Sigmoid colon (tissue), 7 donors: ENCODE data around the gene HOXA11. TPM values are rescaled to one million over a fixed set of nuclear protein-coding genes. Genes with fewer than 3 reads are reported as not detected.

Source experiments
- DNase-seq: peaks from one replicate; pipeline ENCODE4 v3.0.0-alpha.2; 2019
- H3K27ac ChIP-seq, 4 donors: fragments of 200-600 bp; sonication (generic); one replicate each; pipeline ENCODE4 v1.5.1; 2016 to 2019; ENCODE audit warnings: mild to moderate bottlenecking in 1 of 4
- H3K27me3 ChIP-seq, 3 donors: fragments of 200-600 bp; sonication (generic); one replicate each; pipeline ENCODE4 v1.5.1; 2019; ENCODE audit warnings: mild to moderate bottlenecking in 1 of 3
- H3K36me3 ChIP-seq, 4 donors: fragments of 200-600 bp; sonication (generic); one replicate each; pipeline ENCODE4 v1.5.1; 2016 to 2019
- H3K4me1 ChIP-seq, 4 donors: fragments of 200-600 bp; sonication (generic); one replicate each; pipeline ENCODE4 v1.5.1; 2017 to 2019
- H3K4me3 ChIP-seq, 4 donors: fragments of 200-600 bp; sonication (generic); one replicate each; pipeline ENCODE4 v1.5.1; 2017 to 2019; ENCODE audit warnings: mild to moderate bottlenecking in 2 of 4, moderate library complexity in 1 of 4
- H3K9me3 ChIP-seq, 4 donors: fragments of 200-600 bp in 3 of 4; sonication (generic) in 3 of 4; one replicate each; pipeline versions ENCODE4 v1.5.1 to v1.6.1; 2013 to 2019
- EP300 ChIP-seq, 4 donors: sonication (generic); formaldehyde crosslinking; IDR thresholded peaks; one replicate each; pipeline ENCODE4 v1.6.1; 2017; ENCODE audit warnings: antibody characterized with exemption in 4 of 4
- POLR2A ChIP-seq, 2 donors: fragments of 450-650 bp; IDR thresholded peaks; one replicate each; pipeline ENCODE4 v1.6.1; 2016; ENCODE audit warnings: antibody characterized with exemption in 2 of 2, mild to moderate bottlenecking in 2 of 2, moderate library complexity in 2 of 2
- POLR2AphosphoS5 ChIP-seq, 4 donors: sonication (generic); formaldehyde crosslinking; IDR thresholded peaks; one replicate each; pipeline ENCODE4 v1.6.1; 2017; ENCODE audit warnings: antibody characterized with exemption in 4 of 4
- WGBS, 2 donors: extraction: QIAGEN DNeasy Blood & Tissue Kit; methylation state at CpG; one replicate each; pipeline ENCODE4 v1.1.7; 2013; 5-methylcytosine and 5-hydroxymethylcytosine counted together
- intact Hi-C: fragments of 100-400 bp; cut with DNase I; formaldehyde crosslinking; loops from one replicate; pipeline ENCODE4 v1.15.1; 2023
- polyA plus RNA-seq, 3 donors: library from polyadenylated mRNA; stranded (reverse); fragments of 200-250 nt; gene quantifications; one replicate each; pipeline ENCODE4 v1.2.3, GENCODE V29; 2013
- total RNA-seq, 4 donors: library from RNA; depleted of rRNA; stranded (reverse); fragments of >200 nt; gene quantifications; one replicate each; pipeline ENCODE4 v1.1.0, GENCODE V29; 2016
- TF ChIP-seq, protein P1 (sequence below), 4 experiments: fragments of 450-650 bp in 3 of 4; fragments of 200-600 bp in 1 of 4; IDR thresholded peaks; one replicate each; pipeline ENCODE4 v1.5.1; 2016 to 2019; ENCODE audit warnings: antibody characterized with exemption in 4 of 4, mild to moderate bottlenecking in 3 of 4, moderate library complexity in 2 of 4
- donor health status: healthy with polysubstance abuse.
- donor health status: Bipolar disorder and iron deficiency.
- donor health status: healthy.

Gene HOXA11
- total and polyA plus RNA-seq, 7 donors: 3.0 to 25.0 (median 18.7) TPM

DNA sequence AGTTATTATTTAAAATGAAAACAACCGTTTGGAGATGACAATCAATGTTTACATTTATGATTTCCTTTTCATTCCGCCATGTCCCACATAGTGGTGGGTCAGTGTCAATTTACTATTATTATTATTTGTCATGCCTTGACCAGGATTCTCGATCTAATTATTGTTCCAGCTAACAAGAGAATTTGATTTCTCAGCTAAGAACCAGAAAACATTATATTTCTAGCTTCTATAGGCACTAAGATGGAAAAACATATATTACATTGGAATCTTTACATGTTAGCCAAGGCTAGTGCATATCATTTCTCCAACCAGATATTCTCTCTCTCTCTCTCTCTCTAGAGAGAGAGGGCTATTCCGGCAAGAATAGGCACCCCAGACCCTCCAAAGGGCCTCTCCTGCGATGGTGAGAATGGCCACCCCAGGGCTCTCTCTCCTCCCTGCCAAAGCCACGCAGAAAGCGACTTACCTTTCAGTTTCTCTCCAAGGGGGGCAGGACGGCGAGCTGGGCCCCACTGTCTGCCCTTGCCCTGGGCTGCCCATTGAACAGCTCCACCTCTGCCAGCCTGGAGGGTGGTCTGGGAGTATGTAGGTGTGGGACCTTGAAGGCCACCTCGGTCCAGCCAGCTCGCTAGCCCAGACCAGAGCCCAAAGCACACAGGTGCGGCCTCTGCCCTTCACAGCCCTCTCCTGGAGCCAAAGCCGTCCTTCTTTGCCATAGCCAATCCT is 35.0 kb downstream of the HOXA11 start:
- Histone ChIP-seq H3K36me3 (peaks cover 6 to 9% (median 7%) of the 10 kb centered on the region in 4 donors), H3K4me1 (peaks cover 0 to 68% (median 51%) of the 10 kb centered on the region in 4 donors), H3K27me3 (no peaks in the 10 kb centered on the region), H3K4me3 (peak overlapping the region; percentile 64 to 73 (median 68)), H3K27ac (peak overlapping the region in 3 of 4 donors; percentile 91 to 96 (median 95)), H3K9me3 (no peaks in the 10 kb centered on the region)
- intact Hi-C loops: loop anchor here (2.0 to 5.0 kb wide), 2 partner anchors 15 to 1293 kb away; partner anchors contain the start of gene HOXA9
- peak; percentile 74 for DNase-seq
- TF ChIP-seq EP300 (IDR thresholded peaks at IDR 0.05) (no peak), POLR2A (IDR thresholded peaks at IDR 0.05) (no peak), POLR2AphosphoS5 (IDR thresholded peaks at IDR 0.05) (no peak)
- TF ChIP-seq, protein P1, sequence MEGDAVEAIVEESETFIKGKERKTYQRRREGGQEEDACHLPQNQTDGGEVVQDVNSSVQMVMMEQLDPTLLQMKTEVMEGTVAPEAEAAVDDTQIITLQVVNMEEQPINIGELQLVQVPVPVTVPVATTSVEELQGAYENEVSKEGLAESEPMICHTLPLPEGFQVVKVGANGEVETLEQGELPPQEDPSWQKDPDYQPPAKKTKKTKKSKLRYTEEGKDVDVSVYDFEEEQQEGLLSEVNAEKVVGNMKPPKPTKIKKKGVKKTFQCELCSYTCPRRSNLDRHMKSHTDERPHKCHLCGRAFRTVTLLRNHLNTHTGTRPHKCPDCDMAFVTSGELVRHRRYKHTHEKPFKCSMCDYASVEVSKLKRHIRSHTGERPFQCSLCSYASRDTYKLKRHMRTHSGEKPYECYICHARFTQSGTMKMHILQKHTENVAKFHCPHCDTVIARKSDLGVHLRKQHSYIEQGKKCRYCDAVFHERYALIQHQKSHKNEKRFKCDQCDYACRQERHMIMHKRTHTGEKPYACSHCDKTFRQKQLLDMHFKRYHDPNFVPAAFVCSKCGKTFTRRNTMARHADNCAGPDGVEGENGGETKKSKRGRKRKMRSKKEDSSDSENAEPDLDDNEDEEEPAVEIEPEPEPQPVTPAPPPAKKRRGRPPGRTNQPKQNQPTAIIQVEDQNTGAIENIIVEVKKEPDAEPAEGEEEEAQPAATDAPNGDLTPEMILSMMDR (IDR thresholded peaks at IDR 0.05): no peak
- 7 to 18% methylated on average over 13 of the region's 13 CpGs for WGBS, 2 donors

DNA sequence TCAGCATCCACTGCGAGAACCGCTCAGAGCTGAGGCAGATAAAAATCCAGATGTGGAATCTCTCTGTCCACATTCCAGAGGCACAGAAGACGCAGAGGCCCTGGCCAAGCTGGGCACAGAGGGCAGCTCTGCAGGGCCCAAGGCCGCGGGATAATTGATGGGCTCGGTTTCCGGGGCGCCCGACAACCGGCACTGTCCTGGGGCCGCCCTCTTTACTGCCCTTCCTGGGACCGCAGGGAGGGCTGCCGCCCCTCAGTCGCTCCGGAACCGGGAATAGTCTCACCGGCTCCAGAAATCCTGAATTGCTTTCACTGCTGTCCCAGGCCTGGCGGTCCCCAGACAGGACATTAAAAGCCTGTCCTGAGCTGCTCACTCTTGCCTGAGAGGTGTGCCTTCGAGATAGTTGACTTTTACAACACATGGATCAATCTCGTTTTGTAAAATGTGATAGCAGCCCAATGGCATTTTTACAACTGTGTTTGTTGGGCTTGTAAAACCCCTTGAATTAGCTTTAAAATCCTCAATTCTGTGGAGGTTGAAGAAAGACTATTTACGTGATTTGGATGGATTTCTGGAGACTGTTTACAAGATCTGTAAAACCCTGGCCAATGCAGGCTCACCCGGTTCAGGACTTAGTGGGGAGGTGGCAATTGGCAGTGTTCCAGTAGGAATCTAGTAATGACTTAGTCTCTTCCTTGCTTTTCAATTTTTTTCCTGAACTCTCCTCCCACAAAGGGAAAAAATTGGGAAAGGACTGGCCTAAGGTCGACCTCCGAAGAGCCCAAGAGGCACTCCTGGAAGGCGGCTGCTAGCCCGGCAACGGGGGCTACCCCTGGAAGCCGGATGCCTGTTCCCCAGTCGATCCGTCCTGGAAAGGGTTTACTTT is 36.0 kb downstream of the HOXA11 start:
- peaks cover 0 to 59% (median 46%) of the 10 kb centered on the region in 4 donors for H3K4me1 ChIP-seq
- peaks cover 15 to 19% (median 15%) of the 10 kb centered on the region in 4 donors for H3K36me3 ChIP-seq
- H3K9me3 ChIP-seq: no peaks in the 10 kb centered on the region
- DNase-seq: peak; percentile 65
- no peak for TF ChIP-seq POLR2AphosphoS5 (IDR thresholded peaks at IDR 0.05)
- no peak for TF ChIP-seq POLR2A (IDR thresholded peaks at IDR 0.05)
- TF ChIP-seq, protein P1 (IDR thresholded peaks at IDR 0.05): no peak
- no peak for TF ChIP-seq EP300 (IDR thresholded peaks at IDR 0.05)
- intact Hi-C loops: no loop called here
- H3K27me3 ChIP-seq: no peaks in the 10 kb centered on the region
- H3K4me3 ChIP-seq: peak overlapping the region; percentile 6 to 73 (median 66)
- 8 to 17% methylated on average over 30 of the region's 30 CpGs for WGBS, 2 donors
- H3K27ac ChIP-seq: peak overlapping the region in 3 of 4 donors; percentile 91 to 96 (median 95)

DNA sequence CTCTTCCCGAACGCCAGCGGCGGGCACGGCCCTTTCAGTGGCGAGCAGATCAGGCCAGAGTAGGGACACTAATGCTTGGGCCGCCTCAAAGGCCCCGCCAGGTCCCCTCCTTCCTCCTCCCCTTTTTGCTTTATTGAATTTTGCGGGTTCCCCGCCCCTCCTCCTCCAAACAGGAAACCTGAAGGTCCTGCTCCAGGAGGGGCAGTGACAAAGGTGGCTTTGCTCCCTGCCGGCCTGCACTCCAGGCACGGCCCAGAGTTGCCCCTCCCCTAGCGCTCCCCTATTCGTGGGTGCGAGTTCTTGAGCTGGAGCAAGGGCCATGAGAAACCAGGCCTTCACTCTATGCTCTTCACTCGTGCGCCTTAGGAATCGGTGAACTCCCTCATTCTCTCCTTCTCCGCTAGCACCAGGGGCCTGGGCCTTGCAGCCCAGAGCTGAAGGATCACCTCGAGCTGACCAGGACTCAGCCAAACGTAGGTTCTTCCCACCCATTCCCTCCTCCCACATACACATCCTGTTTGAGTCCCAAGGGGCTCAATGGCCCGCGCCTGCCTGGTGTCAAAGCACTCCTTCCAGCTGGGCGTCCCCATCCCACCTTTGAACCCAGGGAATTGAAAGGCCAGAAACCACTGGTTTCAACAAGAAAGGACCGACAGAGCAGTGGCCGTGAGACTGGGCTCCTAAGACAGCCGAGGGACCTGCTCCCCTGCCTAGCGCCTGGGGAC is 36.8 kb downstream of the HOXA11 start:
- DNase-seq: peak; percentile 75
- Histone ChIP-seq H3K27ac (peak overlapping the region in 3 of 4 donors; percentile 91 to 96 (median 95)), H3K4me1 (peaks cover 0 to 66% (median 48%) of the 10 kb centered on the region in 4 donors), H3K4me3 (peak overlapping the region; percentile 33 to 73 (median 66)), H3K27me3 (no peaks in the 10 kb centered on the region), H3K9me3 (no peaks in the 10 kb centered on the region), H3K36me3 (peaks cover 15 to 22% (median 17%) of the 10 kb centered on the region in 4 donors)
- TF ChIP-seq POLR2AphosphoS5 (IDR thresholded peaks at IDR 0.05): peak in 2 of 4 donors; percentile 8 to 17
- peak in 1 of 2 donors; percentile 61 for TF ChIP-seq POLR2A (IDR thresholded peaks at IDR 0.05)
- no peak for TF ChIP-seq EP300 (IDR thresholded peaks at IDR 0.05)
- WGBS, 2 donors: 3 to 9% methylated on average over 28 of the region's 28 CpGs
- intact Hi-C loops: no loop called here

DNA sequence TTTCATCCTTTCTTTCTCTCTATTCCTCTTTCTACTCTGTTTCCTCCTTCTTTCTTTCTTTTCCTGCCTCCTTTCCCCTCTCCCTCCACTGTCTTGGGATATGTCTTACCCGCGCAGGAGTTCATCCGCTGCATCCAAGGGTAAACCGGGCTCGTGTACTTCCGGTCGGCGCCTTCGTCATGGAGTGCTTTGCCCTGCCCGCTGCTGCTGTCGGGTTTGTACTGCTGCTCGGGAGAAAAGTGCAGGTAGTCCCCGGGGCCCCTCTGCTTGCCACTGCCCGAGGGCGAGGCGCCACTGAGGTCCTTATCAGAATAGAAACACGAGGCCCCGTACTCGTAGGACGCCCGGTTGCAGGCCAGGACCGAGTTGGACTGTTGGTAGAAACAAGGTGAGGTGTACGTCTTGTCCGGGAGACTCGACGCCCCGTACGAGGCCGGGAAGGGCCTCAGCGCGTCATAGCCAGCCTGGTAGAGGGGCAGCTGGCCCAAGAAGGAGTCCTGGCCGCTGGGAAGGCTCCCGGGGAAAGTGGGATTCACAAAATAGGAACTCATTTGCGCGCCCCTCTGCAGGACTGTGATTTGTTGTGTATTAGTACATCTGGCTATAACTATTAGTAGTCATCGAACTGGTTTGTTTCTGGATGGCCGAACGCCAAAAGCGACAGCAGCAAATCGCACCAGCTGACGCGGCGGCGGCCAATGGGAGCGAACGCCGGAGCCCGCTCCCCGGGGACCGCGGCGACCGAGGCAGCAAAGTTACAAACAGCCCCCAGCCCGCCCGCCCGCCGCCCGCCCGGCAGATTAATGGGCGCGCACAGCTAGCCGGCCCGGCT is 37.6 kb downstream of the HOXA11 start, which contains the start of gene HOXA6:
TSS of gene HOXA6 (minus strand) at position 576 of the 832 bp plus-strand sequence. CDS start at position 551, 25 bp downstream.
- intact Hi-C loops: no loop called here
- peak within 1 kb of the TSS; percentile 33 to 73 (median 66) for H3K4me3 ChIP-seq
- peaks cover 0 to 64% (median 43%) of the 10 kb centered on the region in 4 donors for H3K4me1 ChIP-seq
- 5 to 14% methylated on average over 63 of the region's 63 CpGs for WGBS, 2 donors
- H3K36me3 ChIP-seq: peaks cover 15 to 22% (median 17%) of the 10 kb centered on the region in 4 donors
- TF ChIP-seq, protein P1 (IDR thresholded peaks at IDR 0.05): no peak
- TF ChIP-seq POLR2A (IDR thresholded peaks at IDR 0.05): no peak
- no peak for TF ChIP-seq EP300 (IDR thresholded peaks at IDR 0.05)
- no peak for TF ChIP-seq POLR2AphosphoS5 (IDR thresholded peaks at IDR 0.05)
- peak within 1 kb of the TSS in 3 of 4 donors; percentile 91 to 96 (median 95) for H3K27ac ChIP-seq
- no peaks in the 10 kb centered on the region for H3K9me3 ChIP-seq
- H3K27me3 ChIP-seq: no peaks in the 10 kb centered on the region
- peak; percentile 89 for DNase-seq
